SK-N-SH treated with all-trans-retinoic acid at 6 μM for 48 hours (cell line): ENCODE measurements around the gene MDH1B.

Experiments used
- ATAC-seq: fragments of 200-7000 bp; cut with Tn5 transposase; 3 replicates; pipeline ENCODE4 v1.9.1; 2020; ENCODE audit warnings: mild to moderate bottlenecking, moderate library complexity
- ARNTL ChIP-seq: fragments of 450-650 bp; formaldehyde crosslinking; IDR thresholded peaks from 2 replicates; pipeline ENCODE4 v1.5.0; 2020; ENCODE audit warnings: low read depth, mild to moderate bottlenecking, moderate library complexity, borderline replicate concordance
- BACH2 ChIP-seq: fragments of 250-450 bp; sonication (Bioruptor Pico); IDR thresholded peaks from 2 replicates; pipeline ENCODE4 v1.9.0; 2021; ENCODE audit warnings: mild to moderate bottlenecking, borderline replicate concordance
- ESRRG ChIP-seq: fragments of 250-450 bp; sonication (Bioruptor Pico); IDR thresholded peaks from 2 replicates; pipeline ENCODE4 v1.6.1; 2021; ENCODE audit warnings: mild to moderate bottlenecking
- GLIS3 ChIP-seq: fragments of 250-450 bp; sonication (Bioruptor Pico); IDR thresholded peaks from 2 replicates; pipeline ENCODE4 v1.5.0; 2020; ENCODE audit warnings: mild to moderate bottlenecking, moderate library complexity
- OSR1 ChIP-seq: fragments of 250-450 bp; sonication (Bioruptor Pico); IDR thresholded peaks from 2 replicates; pipeline ENCODE4 v1.8.0; 2022; ENCODE audit warnings: moderate library complexity, mild to moderate bottlenecking, inconsistent platforms
- POU6F1 ChIP-seq: fragments of 250-450 bp; sonication (Bioruptor Pico); IDR thresholded peaks from 2 replicates; pipeline ENCODE4 v1.8.0; 2021; ENCODE audit warnings: low read depth, mild to moderate bottlenecking, moderate library complexity, borderline replicate concordance
- SNAI2 ChIP-seq: fragments of 250-450 bp; sonication (Bioruptor Pico); IDR thresholded peaks from 2 replicates; pipeline ENCODE4 v1.5.0; 2020; ENCODE audit warnings: mild to moderate bottlenecking, moderate library complexity
- TCF4 ChIP-seq: fragments of 250-450 bp; sonication (Bioruptor Pico); IDR thresholded peaks from 2 replicates; pipeline ENCODE4 v1.8.0; 2021; ENCODE audit warnings: mild to moderate bottlenecking, moderate library complexity, borderline replicate concordance
- TOX ChIP-seq: fragments of 250-450 bp; sonication (Bioruptor Pico); IDR thresholded peaks from 2 replicates; pipeline ENCODE4 v1.8.0; 2021; ENCODE audit warnings: mild to moderate bottlenecking, moderate library complexity, borderline replicate concordance
- TSHZ2 ChIP-seq: fragments of 250-450 bp; sonication (Bioruptor Pico); IDR thresholded peaks from 2 replicates; pipeline ENCODE4 v1.5.0; 2020; ENCODE audit warnings: mild to moderate bottlenecking, moderate library complexity
- ZFP3 ChIP-seq: fragments of 250-450 bp; sonication (Bioruptor Pico); IDR thresholded peaks from 2 replicates; pipeline ENCODE4 v1.5.0; 2020; ENCODE audit warnings: mild to moderate bottlenecking, moderate library complexity
- ZFP30 ChIP-seq: fragments of 450-650 bp; formaldehyde crosslinking; IDR thresholded peaks from 2 replicates; pipeline ENCODE4 v1.5.0; 2022; ENCODE audit warnings: mild to moderate bottlenecking, moderate library complexity
- ZNF565 ChIP-seq: fragments of 450-650 bp; formaldehyde crosslinking; conservative IDR thresholded peaks from 2 replicates; pipeline ENCODE4 v1.5.0; 2020; ENCODE audit warnings: low read depth, mild to moderate bottlenecking, moderate library complexity
- ZNF70 ChIP-seq: fragments of 450-650 bp; formaldehyde crosslinking; IDR thresholded peaks from 2 replicates; pipeline ENCODE4 v1.5.0; 2020; ENCODE audit warnings: mild to moderate bottlenecking, moderate library complexity
- ZNF8 ChIP-seq: fragments of 450-650 bp; formaldehyde crosslinking; IDR thresholded peaks from 2 replicates; pipeline ENCODE4 v1.5.0; 2020; ENCODE audit warnings: mild to moderate bottlenecking, moderate library complexity
- TF ChIP-seq, protein P1 (sequence below): fragments of 250-450 bp; sonication (Bioruptor Pico); IDR thresholded peaks from 2 replicates; pipeline ENCODE4 v1.8.0; 2020; ENCODE audit warnings: mild to moderate bottlenecking, moderate library complexity, borderline replicate concordance
- TF ChIP-seq, protein P2 (sequence below): fragments of 250-450 bp; sonication (Bioruptor Pico); IDR thresholded peaks from 2 replicates; pipeline ENCODE4 v1.5.1; 2020; ENCODE audit warnings: low read depth, mild to moderate bottlenecking, moderate library complexity

Gene MDH1B

GRCh38 chr2:206799083-206799482 is 34.0 kb upstream of the MDH1B start (continued):
- no peak for TF ChIP-seq ARNTL (CRISPR knock-in tag)
- no peak for TF ChIP-seq TOX (CRISPR knock-in tag)

- TF ChIP-seq ZFP30 (no peak), BACH2 (CRISPR knock-in tag) (no peak), TCF4 (no peak)
- TF ChIP-seq, protein P1, sequence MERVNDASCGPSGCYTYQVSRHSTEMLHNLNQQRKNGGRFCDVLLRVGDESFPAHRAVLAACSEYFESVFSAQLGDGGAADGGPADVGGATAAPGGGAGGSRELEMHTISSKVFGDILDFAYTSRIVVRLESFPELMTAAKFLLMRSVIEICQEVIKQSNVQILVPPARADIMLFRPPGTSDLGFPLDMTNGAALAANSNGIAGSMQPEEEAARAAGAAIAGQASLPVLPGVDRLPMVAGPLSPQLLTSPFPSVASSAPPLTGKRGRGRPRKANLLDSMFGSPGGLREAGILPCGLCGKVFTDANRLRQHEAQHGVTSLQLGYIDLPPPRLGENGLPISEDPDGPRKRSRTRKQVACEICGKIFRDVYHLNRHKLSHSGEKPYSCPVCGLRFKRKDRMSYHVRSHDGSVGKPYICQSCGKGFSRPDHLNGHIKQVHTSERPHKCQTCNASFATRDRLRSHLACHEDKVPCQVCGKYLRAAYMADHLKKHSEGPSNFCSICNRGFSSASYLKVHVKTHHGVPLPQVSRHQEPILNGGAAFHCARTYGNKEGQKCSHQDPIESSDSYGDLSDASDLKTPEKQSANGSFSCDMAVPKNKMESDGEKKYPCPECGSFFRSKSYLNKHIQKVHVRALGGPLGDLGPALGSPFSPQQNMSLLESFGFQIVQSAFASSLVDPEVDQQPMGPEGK (CRISPR knock-in tag): no peak
- TF ChIP-seq, protein P2, sequence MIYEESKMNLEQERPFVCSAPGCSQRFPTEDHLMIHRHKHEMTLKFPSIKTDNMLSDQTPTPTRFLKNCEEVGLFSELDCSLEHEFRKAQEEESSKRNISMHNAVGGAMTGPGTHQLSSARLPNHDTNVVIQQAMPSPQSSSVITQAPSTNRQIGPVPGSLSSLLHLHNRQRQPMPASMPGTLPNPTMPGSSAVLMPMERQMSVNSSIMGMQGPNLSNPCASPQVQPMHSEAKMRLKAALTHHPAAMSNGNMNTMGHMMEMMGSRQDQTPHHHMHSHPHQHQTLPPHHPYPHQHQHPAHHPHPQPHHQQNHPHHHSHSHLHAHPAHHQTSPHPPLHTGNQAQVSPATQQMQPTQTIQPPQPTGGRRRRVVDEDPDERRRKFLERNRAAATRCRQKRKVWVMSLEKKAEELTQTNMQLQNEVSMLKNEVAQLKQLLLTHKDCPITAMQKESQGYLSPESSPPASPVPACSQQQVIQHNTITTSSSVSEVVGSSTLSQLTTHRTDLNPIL: no peak
- no peak for ATAC-seq
Measured at GRCh38 chr2:206798000-206798399, 32.9 kb upstream of the MDH1B start.

DNA sequence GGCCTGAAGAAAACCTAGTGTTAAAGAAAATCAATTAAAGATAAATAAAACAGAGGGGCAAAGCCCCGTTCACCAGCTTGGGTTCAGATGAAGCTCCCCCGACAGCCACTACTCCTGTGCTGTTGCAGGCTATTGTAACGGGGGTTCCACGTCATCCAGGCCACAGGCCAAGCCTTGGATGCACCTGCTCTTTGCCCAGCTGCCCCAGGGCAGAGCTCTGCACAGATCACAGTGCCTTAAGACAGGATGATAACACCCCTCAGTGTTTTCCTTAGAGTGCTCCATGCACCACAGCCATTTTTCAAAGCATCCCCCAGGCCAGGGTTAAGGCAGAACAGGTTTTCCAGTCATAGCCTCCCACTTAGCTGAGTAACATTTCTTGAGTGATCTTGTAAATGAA is 32.2 kb upstream of the MDH1B start:
- TF ChIP-seq TSHZ2 (CRISPR knock-in tag) (no peak), ZFP3 (CRISPR knock-in tag) (no peak), ZNF565 (CRISPR knock-in tag) (no peak), TOX (CRISPR knock-in tag) (no peak), ZNF8 (no peak), BACH2 (CRISPR knock-in tag) (no peak), ARNTL (CRISPR knock-in tag) (no peak)
- TF ChIP-seq, all 23 proteins: peak for 0
- ATAC-seq: no peak

GRCh38 chr2:206792645-206793044 is 27.5 kb upstream of the MDH1B start:
- ATAC-seq: no peak
- TF ChIP-seq GLIS3 (CRISPR knock-in tag) (no peak), ZFP3 (CRISPR knock-in tag) (no peak), BACH2 (CRISPR knock-in tag) (no peak)

DNA sequence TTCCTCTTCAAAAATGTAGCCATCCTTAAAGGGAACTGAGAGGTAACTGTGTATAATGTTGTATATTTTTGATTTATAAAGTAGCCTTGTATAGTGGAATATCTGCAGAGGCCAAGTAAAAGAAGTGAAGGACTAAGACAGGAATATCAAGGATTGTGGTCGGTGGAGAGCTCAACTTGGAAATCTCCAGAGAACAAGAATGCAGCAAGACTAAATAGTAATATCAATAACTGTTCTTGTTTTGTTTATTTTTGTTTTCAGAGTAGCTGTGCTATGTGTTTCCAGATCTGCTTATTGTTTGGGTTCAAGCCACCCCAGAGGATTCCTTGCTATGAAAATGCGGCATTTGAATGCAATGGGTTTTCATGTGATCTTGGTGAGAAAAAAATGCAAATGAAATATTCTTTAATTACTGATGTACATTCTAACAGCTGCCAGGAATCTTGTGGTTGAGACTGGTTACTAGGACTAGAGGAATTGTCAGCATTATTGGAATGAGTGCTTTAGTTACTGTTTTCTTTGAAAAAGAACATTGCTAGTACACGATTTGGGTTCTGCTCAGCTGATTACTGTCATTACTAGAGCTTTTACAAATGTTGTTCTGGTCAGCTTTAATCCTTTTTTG is 25.3 kb upstream of the MDH1B start:
- TF ChIP-seq, protein P2: no peak
- TF ChIP-seq ZNF565 (CRISPR knock-in tag) (no peak), TCF4 (no peak), OSR1 (CRISPR knock-in tag) (no peak), ZNF70 (no peak), ESRRG (CRISPR knock-in tag) (no peak), GLIS3 (CRISPR knock-in tag) (no peak), ZFP30 (no peak), ARNTL (CRISPR knock-in tag) (no peak), SNAI2 (CRISPR knock-in tag) (no peak), POU6F1 (no peak)
- TF ChIP-seq, protein P1 (CRISPR knock-in tag): no peak
- ATAC-seq: no peak
